GM10847 (cell line): ENCODE data around the gene MAEA.

ENCODE experiments used
- POLR2A ChIP-seq: IDR thresholded peaks from 2 replicates; pipeline ENCODE4 v1.6.1; 2011; ENCODE audit not compliant: insufficient read length; ENCODE audit errors: extremely low read depth

MAEA gene

GRCh38 chr4:1376391-1376840, 86.7 kb downstream of the MAEA start:
- TF ChIP-seq POLR2A = no peak

- TF ChIP-seq POLR2A = no peak
Measured at GRCh38 chr4:1376841-1377605, 87.3 kb downstream of the MAEA start.

GRCh38 chr4:1377606-1378261, 88.0 kb downstream of the MAEA start:
- no peak for TF ChIP-seq POLR2A

- TF ChIP-seq POLR2A = no peak
Measured at GRCh38 chr4:1378559-1379231, 89.0 kb downstream of the MAEA start.

- no peak for TF ChIP-seq POLR2A
Measured at GRCh38 chr4:1379351-1379781, 89.7 kb downstream of the MAEA start.

GRCh38 chr4:1379801-1380331, 90.2 kb downstream of the MAEA start:
- no peak for TF ChIP-seq POLR2A

GRCh38 chr4:1380368-1381151, 90.9 kb downstream of the MAEA start:
- no peak for TF ChIP-seq POLR2A

- no peak for TF ChIP-seq POLR2A
Measured at GRCh38 chr4:1381181-1381621, 91.5 kb downstream of the MAEA start.

- TF ChIP-seq POLR2A = no peak
Measured at GRCh38 chr4:1381944-1382541, 92.4 kb downstream of the MAEA start.

GRCh38 chr4:1382776-1383727, 93.4 kb downstream of the MAEA start:
- no peak for TF ChIP-seq POLR2A

- no peak for TF ChIP-seq POLR2A
Measured at GRCh38 chr4:1383728-1384591, 94.3 kb downstream of the MAEA start.

- TF ChIP-seq POLR2A = no peak
Measured at GRCh38 chr4:1384675-1385372, 95.1 kb downstream of the MAEA start.
